GM13976 (cell line): Measurements from ENCODE around the gene NPY1R.

Experiments used
- DNase-seq: peaks from one replicate; pipeline ENCODE4 v3.0.0; 2012; ENCODE audit warnings: low spot score
- CTCF ChIP-seq: IDR thresholded peaks from 2 replicates; pipeline ENCODE4 v1.5.1; 2012; ENCODE audit warnings: borderline replicate concordance, mild to moderate bottlenecking; ENCODE audit not compliant: insufficient read depth; ENCODE audit errors: extremely low read depth, missing control alignments, control extremely low read depth
- in situ Hi-C: fragments of 300-500 bp; cut with MboI; formaldehyde crosslinking; loops from one replicate; pipeline ENCODE4 v1.12.0; 2022; ENCODE audit warnings: low sequenced_read_pairs, mixed read lengths, inconsistent platforms; ENCODE audit not compliant: unreplicated experiment

Gene NPY1R

GRCh38 chr4:163330916-163331628 lies 1.3 kb downstream of the NPY1R start:
- in situ Hi-C loops = loop anchor here (25.0 kb wide), 1 partner anchor 219 kb away; no protein-coding TSS in a partner anchor
- no peak for DNase-seq
- no peak for TF ChIP-seq CTCF

- no peak for DNase-seq
- no peak for TF ChIP-seq CTCF
- in situ Hi-C loops = no loop called here
Observed at GRCh38 chr4:163317110-163317509, 15.3 kb downstream of the NPY1R start.

- in situ Hi-C loops = no loop called here
- DNase-seq = no peak
- no peak for TF ChIP-seq CTCF
Observed at GRCh38 chr4:163309466-163309865, 22.9 kb downstream of the NPY1R start.

GRCh38 chr4:163303069-163303468 lies 29.3 kb downstream of the NPY1R start:
- no peak for TF ChIP-seq CTCF
- in situ Hi-C loops = no loop called here
- DNase-seq = no peak

GRCh38 chr4:163300445-163300844 lies 32.0 kb downstream of the NPY1R start:
- in situ Hi-C loops = no loop called here
- no peak for TF ChIP-seq CTCF
- no peak for DNase-seq

GRCh38 chr4:163295138-163295537 lies 37.3 kb downstream of the NPY1R start:
- no peak for TF ChIP-seq CTCF
- in situ Hi-C loops = no loop called here
- DNase-seq = no peak

- DNase-seq = no peak
Observed at GRCh38 chr4:163284304-163284703, 48.1 kb downstream of the NPY1R start.

More at GRCh38 chr4:163284304-163284703, 48.1 kb downstream of the NPY1R start:
- TF ChIP-seq CTCF = no peak
- in situ Hi-C loops = no loop called here
